OCI-LY7 (cell line): Measurements from ENCODE around the gene WDCP. TPM values are rescaled to one million over a fixed set of nuclear protein-coding genes. Genes with fewer than 3 reads are reported as not detected.
"Not testable (repeated sequence)": the region's sequence is repeated elsewhere in the genome, so short reads cannot be mapped to it uniquely, and the experiment has no call there.

Experiments used
- BruUV-seq: library from RNA; stranded (reverse); fragments of 400-500 nt; replicated peaks from 2 replicates; lab custom pipeline; 2021; lab: Mats Ljungman, UMichigan
- CTCF ChIA-PET: fragments of 300-600 bp; sonication (Branson Sonifier 250); formaldehyde crosslinking; loops from one replicate; lab custom pipeline; 2022; ENCODE audit warnings: antibody characterized with exemption; ENCODE audit not compliant: unreplicated experiment; lab: Charles Lee
- POLR2A ChIA-PET: fragments of 300-600 bp; sonication (Branson Sonifier 250); formaldehyde crosslinking; loops from one replicate; lab custom pipeline; 2022; ENCODE audit warnings: antibody characterized with exemption; lab: Charles Lee
- DNase-seq: peaks from one replicate; pipeline ENCODE4 v3.0.0-alpha.2; 2015; ENCODE audit warnings: low spot score
- H2AFZ ChIP-seq: fragments of 200-600 bp; sonication (generic), shearing (Covaris generic); 2 replicates; pipeline ENCODE4 v1.6.1; 2014; ENCODE audit warnings: mild to moderate bottlenecking, antibody characterized with exemption, low read length, moderate library complexity
- H3K27ac ChIP-seq: fragments of 200-600 bp; sonication (generic); 2 replicates; pipeline ENCODE4 v1.5.1; 2014; ENCODE audit warnings: mixed run types, low read depth, mild to moderate bottlenecking, moderate library complexity, low read length, inconsistent platforms; ENCODE audit not compliant: poor library complexity, severe bottlenecking
- H3K36me3 ChIP-seq: fragments of 200-600 bp; sonication (generic); 2 replicates; pipeline ENCODE4 v1.6.1; 2014; ENCODE audit warnings: mild to moderate bottlenecking, antibody characterized with exemption, low read length, moderate library complexity, mixed read lengths; ENCODE audit not compliant: insufficient read depth
- H3K4me1 ChIP-seq: fragments of 200-600 bp; sonication (generic); 2 replicates; pipeline ENCODE4 v1.5.1; 2014; ENCODE audit warnings: mild to moderate bottlenecking, low read length; ENCODE audit not compliant: insufficient read depth, poor library complexity, severe bottlenecking
- H3K4me2 ChIP-seq: fragments of 200-600 bp; sonication (generic); 2 replicates; pipeline ENCODE4 v1.6.1; 2014; ENCODE audit warnings: mild to moderate bottlenecking, low read length
- H3K4me3 ChIP-seq: fragments of 200-600 bp; sonication (generic); 2 replicates; pipeline ENCODE4 v1.5.1; 2014; ENCODE audit warnings: mild to moderate bottlenecking, low read depth, low read length; ENCODE audit not compliant: poor library complexity, severe bottlenecking
- H3K79me2 ChIP-seq: fragments of 200-600 bp; sonication (generic); 2 replicates; pipeline ENCODE4 v1.6.1; 2016; ENCODE audit warnings: low read depth, mild to moderate bottlenecking, low read length, moderate library complexity, mixed read lengths; ENCODE audit not compliant: insufficient read depth
- H3K9me2 ChIP-seq: fragments of 200-600 bp; sonication (generic); 2 replicates; pipeline ENCODE4 v1.6.1; 2016; ENCODE audit warnings: mild to moderate bottlenecking, low read length, mixed read lengths; ENCODE audit not compliant: insufficient read depth
- H3K9me3 ChIP-seq: fragments of 200-600 bp; sonication (generic); 2 replicates; pipeline ENCODE4 v1.6.1; 2014; ENCODE audit warnings: mild to moderate bottlenecking, mixed run types, low read length, mixed read lengths
- H4K20me1 ChIP-seq: fragments of 200-600 bp; sonication (generic); 2 replicates; pipeline ENCODE4 v1.6.1; 2014; ENCODE audit warnings: mild to moderate bottlenecking, antibody characterized with exemption, low read length, moderate library complexity, mixed read lengths; ENCODE audit not compliant: insufficient read depth
- CTCF ChIP-seq: fragments of 200-600 bp; sonication (generic); conservative IDR thresholded peaks from 2 replicates; pipeline ENCODE4 v1.5.1; 2014; ENCODE audit warnings: mild to moderate bottlenecking, antibody characterized with exemption, low read length, moderate library complexity, mixed read lengths
- EZH2phosphoT487 ChIP-seq: fragments of 200-600 bp; sonication (generic); IDR thresholded peaks from 2 replicates; pipeline ENCODE4 v1.6.1; 2018; ENCODE audit warnings: low read depth, borderline replicate concordance, mild to moderate bottlenecking, mixed run types, antibody characterized with exemption, low read length, moderate library complexity, mixed read lengths
- intact Hi-C: fragments of 100-400 bp; cut with micrococcal nuclease; formaldehyde crosslinking; loops from one replicate; pipeline ENCODE4 v1.10.0; 2022; ENCODE audit not compliant: unreplicated experiment
- total RNA-seq, 2 experiments: library from RNA; depleted of rRNA in 1 of 2; stranded (reverse); fragments of >200 nt in 1 of 2; shearing (Covaris generic) in 1 of 2; gene quantifications; 2 replicates each; pipeline ENCODE4 v1.2.3, GENCODE V29; 2014 to 2022

The WDCP gene
- total RNA-seq, 2 experiments from 2014 or later, result 13.9 to 21.0 TPM

- CTCF ChIA-PET, result interaction anchor here (1.2 to 1.4 kb wide), 2 partner anchors 13 kb away, joined by 3 read pairs; no protein-coding TSS in a partner anchor
- H3K9me2 ChIP-seq, result no peaks in the 10 kb centered on the region
- DNase-seq, result no peak
- no peak overlapping the region for H3K27ac ChIP-seq
- intact Hi-C loops, result loop anchor here (5.0 kb wide), 1 partner anchor 119 kb away; the partner anchor contains the start of gene ATAD2B
- peak overlapping the region; percentile 89; the same call in 1 of the 2 replicates for H2AFZ ChIP-seq
- BruUV-seq, result TSS peak; percentile 72
- POLR2A ChIA-PET, result interaction anchor here (0.6 to 1.8 kb wide), 9 partner anchors 10 to 331 kb away, joined by 3 to 9 read pairs (median 5); no protein-coding TSS in a partner anchor
- H3K4me3 ChIP-seq, result peak overlapping the region; percentile 85
- H3K4me1 ChIP-seq, result peaks cover 24% of the 10 kb centered on the region
- peak overlapping the region; percentile 99 for H3K4me2 ChIP-seq
- H3K36me3 ChIP-seq, result no peaks in the 10 kb centered on the region
- no peak for TF ChIP-seq CTCF
- H3K79me2 ChIP-seq, result peaks cover 20% of the 10 kb centered on the region
- no peaks in the 10 kb centered on the region for H3K9me3 ChIP-seq
- peaks cover 3% of the 10 kb centered on the region; the same call in 1 of the 2 replicates for H4K20me1 ChIP-seq
Measured at GRCh38 chr2:24046599-24046929, 627 bp downstream of the WDCP start.

- H2AFZ ChIP-seq, result peak overlapping the region; percentile 89; the same call in 1 of the 2 replicates
- H3K36me3 ChIP-seq, result no peaks in the 10 kb centered on the region
- DNase-seq, result no peak
- H3K79me2 ChIP-seq, result peaks cover 20% of the 10 kb centered on the region
- H3K4me2 ChIP-seq, result peak overlapping the region; percentile 99
- peak overlapping the region; percentile 85 for H3K4me3 ChIP-seq
- TF ChIP-seq EZH2phosphoT487 (no peak), CTCF (no peak)
- H3K9me3 ChIP-seq, result no peaks in the 10 kb centered on the region
- intact Hi-C loops, result loop anchor here (5.0 kb wide), 1 partner anchor 119 kb away; the partner anchor contains the start of gene ATAD2B
- no peaks in the 10 kb centered on the region for H3K9me2 ChIP-seq
- ChIA-PET CTCF (interaction anchor here (0.6 to 1.2 kb wide), 2 partner anchors 12 to 21 kb away, joined by 3 to 15 read pairs; no protein-coding TSS in a partner anchor), POLR2A (interaction anchor here (0.6 to 0.7 kb wide), 2 partner anchors 28 to 31 kb away, joined by 3 to 8 read pairs; partner anchors contain the start of gene SF3B6)
- BruUV-seq, result no TSS peak
- H4K20me1 ChIP-seq, result peaks cover 3% of the 10 kb centered on the region; the same call in 1 of the 2 replicates
- H3K4me1 ChIP-seq, result peaks cover 24% of the 10 kb centered on the region
- H3K27ac ChIP-seq, result no peak overlapping the region
Measured at GRCh38 chr2:24045511-24046508, 1.4 kb downstream of the WDCP start.

- BruUV-seq, H4K20me1 ChIP-seq, H3K27ac ChIP-seq, intact Hi-C loops, DNase-seq, H3K9me2 ChIP-seq, H3K4me3 ChIP-seq, CTCF ChIA-PET, H3K4me2 ChIP-seq, H3K9me3 ChIP-seq, H2AFZ ChIP-seq: not testable (repeated sequence)
- Histone ChIP-seq H3K36me3 (peaks cover 14% of the 10 kb centered on the region), H3K4me1 (peaks cover 17% of the 10 kb centered on the region), H3K79me2 (peaks cover 20% of the 10 kb centered on the region)
- POLR2A ChIA-PET, result interaction anchor here (0.5 to 0.6 kb wide), 2 partner anchors 98 to 115 kb away, joined by 3 to 4 read pairs; no protein-coding TSS in a partner anchor
Measured at GRCh38 chr2:24043133-24043532, 4.1 kb downstream of the WDCP start.
